HG02884 (cell line): ENCODE results near the gene MAP3K14.
"Not testable (repeated sequence)": the region's sequence is repeated elsewhere in the genome, so short reads cannot be mapped to it uniquely, and the experiment has no call there.

Experiments
- ATAC-seq: cut with Tn5 transposase; IDR thresholded peaks from one replicate; pipeline ENCODE4 v1.9.1; 2021; ENCODE audit warnings: mild to moderate bottlenecking, moderate library complexity; ENCODE audit not compliant: unreplicated experiment

MAP3K14 gene

GRCh38 chr17:45261577-45262515 lies 55.0 kb downstream of the MAP3K14 start, which contains the start of gene SPATA32:
Gene SPATA32 (minus strand): TSS chr17:45262094. CDS start chr17:45262016, 78 bp downstream.
- no peak for ATAC-seq

GRCh38 chr17:45260204-45260783 lies 56.5 kb downstream of the MAP3K14 start:
- ATAC-seq: no peak

GRCh38 chr17:45258981-45259380 lies 57.8 kb downstream of the MAP3K14 start:
- ATAC-seq: no peak

GRCh38 chr17:45257115-45257514 lies 59.7 kb downstream of the MAP3K14 start:
- no peak for ATAC-seq

- ATAC-seq: no peak
Observed at GRCh38 chr17:45256114-45256966, 60.5 kb downstream of the MAP3K14 start.

GRCh38 chr17:45255358-45255757 lies 61.5 kb downstream of the MAP3K14 start:
- no peak for ATAC-seq

GRCh38 chr17:45253879-45254278 lies 62.9 kb downstream of the MAP3K14 start:
- ATAC-seq: no peak

GRCh38 chr17:45253237-45253636 lies 63.6 kb downstream of the MAP3K14 start:
- ATAC-seq: not testable (repeated sequence)

- ATAC-seq: no peak
Observed at GRCh38 chr17:45251931-45252330, 64.9 kb downstream of the MAP3K14 start.

- peak; percentile 61 for ATAC-seq
Observed at GRCh38 chr17:45248132-45248957, 68.5 kb downstream of the MAP3K14 start.

- ATAC-seq: peak; percentile 70
Observed at GRCh38 chr17:45247429-45248131, 69.2 kb downstream of the MAP3K14 start.

- ATAC-seq: peak; percentile 5
Observed at GRCh38 chr17:45246861-45247428, 69.9 kb downstream of the MAP3K14 start.

- ATAC-seq: no peak
Observed at GRCh38 chr17:45246338-45246737, 70.5 kb downstream of the MAP3K14 start.

- ATAC-seq: no peak
Observed at GRCh38 chr17:45244725-45245656, 71.8 kb downstream of the MAP3K14 start.

- ATAC-seq: no peak
Observed at GRCh38 chr17:45243750-45244149, 73.1 kb downstream of the MAP3K14 start.

- no peak for ATAC-seq
Observed at GRCh38 chr17:45242029-45242414, 74.8 kb downstream of the MAP3K14 start.

GRCh38 chr17:45241328-45242028 lies 75.3 kb downstream of the MAP3K14 start:
- ATAC-seq: no peak

- ATAC-seq: no peak
Observed at GRCh38 chr17:45240905-45241327, 75.9 kb downstream of the MAP3K14 start.
